ENCODE results near the gene TBX2.

The TBX2 gene

GRCh38 chr17:61368832-61369450 lies 30.7 kb upstream of the TBX2 start:
- DNase-seq (ENCODE audit: low read depth in 3 of 3) = no peak

- no peak for DNase-seq (ENCODE audit: low read depth in 3 of 3)
These were observed 29.9 kb upstream of the TBX2 start for GRCh38 chr17:61369751-61370150.

- no peak for DNase-seq (ENCODE audit: low read depth in 3 of 3)
These were observed 28.5 kb upstream of the TBX2 start for GRCh38 chr17:61371179-61371578.

GRCh38 chr17:61371606-61372005 lies 28.0 kb upstream of the TBX2 start:
- DNase-seq (ENCODE audit: low read depth in 3 of 3) = no peak

GRCh38 chr17:61372436-61372835 lies 27.2 kb upstream of the TBX2 start:
- no peak for DNase-seq (ENCODE audit: low read depth in 3 of 3)

- DNase-seq (ENCODE audit: low read depth in 3 of 3) = no peak
These were observed 22.5 kb upstream of the TBX2 start for GRCh38 chr17:61376931-61377838.

- no peak for DNase-seq (ENCODE audit: low read depth in 3 of 3)
These were observed 20.8 kb upstream of the TBX2 start for GRCh38 chr17:61378658-61379456.

- DNase-seq (ENCODE audit: low read depth in 3 of 3) = no peak
These were observed 20.0 kb upstream of the TBX2 start for GRCh38 chr17:61379457-61380216.

GRCh38 chr17:61380217-61380835 lies 19.3 kb upstream of the TBX2 start:
- DNase-seq (ENCODE audit: low read depth in 3 of 3) = no peak

- no peak for DNase-seq (ENCODE audit: low read depth in 3 of 3)
These were observed 18.7 kb upstream of the TBX2 start for GRCh38 chr17:61380836-61381525.

- no peak for DNase-seq (ENCODE audit: low read depth in 3 of 3)
These were observed 18.1 kb upstream of the TBX2 start for GRCh38 chr17:61381537-61381936.

GRCh38 chr17:61382796-61383688 lies 16.6 kb upstream of the TBX2 start:
- DNase-seq (ENCODE audit: low read depth in 3 of 3) = no peak

- no peak for DNase-seq (ENCODE audit: low read depth in 3 of 3)
These were observed 15.9 kb upstream of the TBX2 start for GRCh38 chr17:61383689-61384201.

- DNase-seq (ENCODE audit: low read depth in 3 of 3) = no peak
These were observed 15.3 kb upstream of the TBX2 start for GRCh38 chr17:61384354-61384691.

- DNase-seq (ENCODE audit: low read depth in 3 of 3) = no peak
These were observed 14.7 kb upstream of the TBX2 start for GRCh38 chr17:61384692-61385576.

- DNase-seq (ENCODE audit: low read depth in 3 of 3) = no peak
These were observed 13.9 kb upstream of the TBX2 start for GRCh38 chr17:61385577-61386236.

GRCh38 chr17:61386251-61386650 lies 13.4 kb upstream of the TBX2 start:
- DNase-seq (ENCODE audit: low read depth in 3 of 3) = no peak

- no peak for DNase-seq (ENCODE audit: low read depth in 3 of 3)
These were observed 12.6 kb upstream of the TBX2 start for GRCh38 chr17:61387011-61387410.

Data from stimulated activated CD4-positive, alpha-beta T cell treated with anti-CD3 and anti-CD28 coated beads, TNF-alpha, amount 100 ng/mL, for 48 hours (primary cell).